CD14-positive monocyte (primary cell): ENCODE data around the gene ZFP92. TPM values are rescaled to one million over a fixed set of nuclear protein-coding genes. Genes with fewer than 3 reads are reported as not detected.

ENCODE experiments used
- DNase-seq, 3 donors: peaks; one replicate each; pipeline ENCODE4 v3.0.0-alpha.2; 2011 to 2022
- H2AFZ ChIP-seq: 2 replicates; pipeline ENCODE4 v1.6.0; 2012; ENCODE audit warnings: mild to moderate bottlenecking, low read depth, low read length, inconsistent platforms; ENCODE audit not compliant: insufficient read depth, poor library complexity, severe bottlenecking
- H3K27ac ChIP-seq, 2 donors: 1 replicate in 1 of 2; 2 replicates in 1 of 2; pipeline ENCODE4 v1.5.1; 2012 to 2013; ENCODE audit warnings: low read length in 2 of 2, control low read depth in 1 of 2, inconsistent platforms in 1 of 2, low read depth in 1 of 2, mild to moderate bottlenecking in 1 of 2
- H3K27me3 ChIP-seq, 2 donors: one replicate each; pipeline versions ENCODE4 v1.6.0 to v1.6.1; 2011 to 2013; ENCODE audit warnings: low read length in 2 of 2; ENCODE audit not compliant: control insufficient read depth in 2 of 2, insufficient read depth in 2 of 2
- H3K36me3 ChIP-seq, 2 donors: replicated peaks in 1 of 2; 1 replicate in 1 of 2; 2 replicates in 1 of 2; pipeline versions ENCODE4 v1.5.1 to v1.6.1; 2012 to 2013; ENCODE audit warnings: low read length in 2 of 2, control low read depth in 1 of 2, inconsistent platforms in 1 of 2, mild to moderate bottlenecking in 1 of 2; ENCODE audit not compliant: insufficient read depth in 2 of 2, control insufficient read depth in 1 of 2
- H3K4me1 ChIP-seq, 2 donors: 1 replicate in 1 of 2; 2 replicates in 1 of 2; pipeline versions ENCODE4 v1.5.1 to v1.6.1; 2012 to 2013; ENCODE audit warnings: low read length in 2 of 2, control low read depth in 1 of 2, inconsistent platforms in 1 of 2, mild to moderate bottlenecking in 1 of 2, moderate library complexity in 1 of 2; ENCODE audit not compliant: insufficient read depth in 2 of 2, control insufficient read depth in 1 of 2
- H3K4me2 ChIP-seq: replicated peaks from 2 replicates; pipeline ENCODE3; 2012; ENCODE audit warnings: low read length, moderate library complexity, mild to moderate bottlenecking; ENCODE audit not compliant: poor library complexity, severe bottlenecking; ENCODE audit errors: extremely low read depth
- H3K4me3 ChIP-seq, 3 experiments: fragments of 200-600 bp in 1 of 3; sonication (generic) in 1 of 3; replicated peaks in 1 of 3; 1 replicate in 2 of 3; 2 replicates in 1 of 3; pipeline ENCODE4 v1.5.1; 2011 to 2013; ENCODE audit warnings: low read length in 3 of 3, mild to moderate bottlenecking in 3 of 3, control low read depth in 2 of 3, low read depth in 2 of 3, inconsistent platforms in 1 of 3, moderate library complexity in 1 of 3
- H3K79me2 ChIP-seq: 2 replicates; pipeline ENCODE4 v1.6.0; 2012; ENCODE audit warnings: mild to moderate bottlenecking, control low read depth, inconsistent platforms, low read length, moderate library complexity; ENCODE audit not compliant: insufficient read depth
- H3K9ac ChIP-seq: 2 replicates; pipeline ENCODE4 v1.6.0; 2017; ENCODE audit warnings: low read length, mild to moderate bottlenecking; ENCODE audit not compliant: insufficient read depth, poor library complexity, severe bottlenecking
- H3K9me3 ChIP-seq, 2 donors: replicated peaks in 1 of 2; 1 replicate in 1 of 2; 2 replicates in 1 of 2; pipeline versions ENCODE4 v1.5.1 to v1.6.1; 2012 to 2013; ENCODE audit warnings: low read length in 2 of 2, control low read depth in 1 of 2; ENCODE audit not compliant: control insufficient read depth in 1 of 2, insufficient read depth in 1 of 2
- H4K20me1 ChIP-seq: 2 replicates; pipeline ENCODE4 v1.6.0; 2012; ENCODE audit warnings: mild to moderate bottlenecking, low read length, control low read depth, moderate library complexity; ENCODE audit not compliant: insufficient read depth
- H3K27ac Mint-ChIP-seq, 7 donors: one replicate each; pipeline ENCODE4 v1.8.0; 2020; ENCODE audit warnings: mild to moderate bottlenecking in 7 of 7, mixed read lengths in 7 of 7, moderate library complexity in 6 of 7, inconsistent platforms in 2 of 7
- H3K27me3 Mint-ChIP-seq, 3 donors: one replicate each; pipeline ENCODE4 v1.8.0; 2021 to 2022; ENCODE audit warnings: low read depth in 3 of 3, mild to moderate bottlenecking in 3 of 3, mixed read lengths in 3 of 3, moderate library complexity in 3 of 3, inconsistent platforms in 1 of 3
- H3K36me3 Mint-ChIP-seq, 2 donors: one replicate each; pipeline ENCODE4 v1.8.0; 2020; ENCODE audit warnings: mixed read lengths in 2 of 2, inconsistent platforms in 1 of 2, mild to moderate bottlenecking in 1 of 2
- H3K4me1 Mint-ChIP-seq: one replicate; pipeline ENCODE4 v1.8.0; 2020; ENCODE audit warnings: mild to moderate bottlenecking, mixed read lengths
- H3K4me3 Mint-ChIP-seq, 2 donors: one replicate each; pipeline ENCODE4 v1.8.0; 2020; ENCODE audit warnings: mild to moderate bottlenecking in 2 of 2, mixed read lengths in 2 of 2, moderate library complexity in 1 of 2
- H3K9me3 Mint-ChIP-seq, 7 donors: one replicate each; pipeline ENCODE4 v1.8.0; 2020 to 2022; ENCODE audit warnings: mixed read lengths in 7 of 7, mild to moderate bottlenecking in 6 of 7, moderate library complexity in 6 of 7, inconsistent platforms in 2 of 7
- WGBS: methylation state at CpG from one replicate; pipeline ENCODE4 v1.1.5; 2013; ENCODE audit warnings: missing lambda C conversion rate; ENCODE audit not compliant: insufficient coverage; 5-methylcytosine and 5-hydroxymethylcytosine counted together
- intact Hi-C, 2 donors: fragments of 100-400 bp; cut with micrococcal nuclease; formaldehyde crosslinking; loops; one replicate each; pipeline versions ENCODE4 v1.15.0 to v1.15.1; 2023
- polyA plus RNA-seq, 3 donors: library from polyadenylated mRNA; depleted of rRNA in 1 of 3; unstranded in 2 of 3; stranded (reverse) in 1 of 3; fragments of 300-500 nt in 2 of 3; fragments of >200 nt in 1 of 3; fragmentation: Illumina TruSeq in 2 of 3; gene quantifications; 1 replicate in 2 of 3; 2 replicates in 1 of 3; pipeline ENCODE4 v1.2.3, GENCODE V29; 2012 to 2021
- TF ChIP-seq, protein P1 (sequence below): fragments of 200-600 bp; IDR thresholded peaks from one replicate; pipeline ENCODE4 v1.8.0; 2022; ENCODE audit warnings: antibody characterized with exemption, mild to moderate bottlenecking

ZFP92 gene
- polyA plus RNA-seq, 3 donors = 0.04 to 0.96 (median 0.13) TPM

DNA sequence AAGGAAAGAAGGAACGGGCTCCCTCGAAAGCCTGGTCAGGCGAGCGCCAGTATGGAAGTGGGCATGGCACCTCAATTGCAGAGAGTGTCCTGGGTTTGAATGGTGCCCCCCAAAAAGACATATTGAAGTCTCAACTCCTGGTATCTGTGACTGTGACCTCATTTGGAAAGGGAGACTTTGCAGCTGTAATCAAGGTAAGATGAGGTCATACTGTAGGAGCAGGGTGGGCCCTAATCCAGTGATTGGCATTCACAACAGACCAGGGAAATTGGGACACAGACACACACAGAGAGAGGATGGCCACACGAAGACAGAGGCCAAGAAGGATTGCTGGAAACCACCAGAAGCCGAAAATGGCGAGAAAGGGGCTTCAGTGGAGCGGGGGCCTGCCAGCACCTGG lies 6.4 kb downstream of the ZFP92 start:
- no peaks in the 10 kb centered on the region for H3K9me3 ChIP-seq

DNA sequence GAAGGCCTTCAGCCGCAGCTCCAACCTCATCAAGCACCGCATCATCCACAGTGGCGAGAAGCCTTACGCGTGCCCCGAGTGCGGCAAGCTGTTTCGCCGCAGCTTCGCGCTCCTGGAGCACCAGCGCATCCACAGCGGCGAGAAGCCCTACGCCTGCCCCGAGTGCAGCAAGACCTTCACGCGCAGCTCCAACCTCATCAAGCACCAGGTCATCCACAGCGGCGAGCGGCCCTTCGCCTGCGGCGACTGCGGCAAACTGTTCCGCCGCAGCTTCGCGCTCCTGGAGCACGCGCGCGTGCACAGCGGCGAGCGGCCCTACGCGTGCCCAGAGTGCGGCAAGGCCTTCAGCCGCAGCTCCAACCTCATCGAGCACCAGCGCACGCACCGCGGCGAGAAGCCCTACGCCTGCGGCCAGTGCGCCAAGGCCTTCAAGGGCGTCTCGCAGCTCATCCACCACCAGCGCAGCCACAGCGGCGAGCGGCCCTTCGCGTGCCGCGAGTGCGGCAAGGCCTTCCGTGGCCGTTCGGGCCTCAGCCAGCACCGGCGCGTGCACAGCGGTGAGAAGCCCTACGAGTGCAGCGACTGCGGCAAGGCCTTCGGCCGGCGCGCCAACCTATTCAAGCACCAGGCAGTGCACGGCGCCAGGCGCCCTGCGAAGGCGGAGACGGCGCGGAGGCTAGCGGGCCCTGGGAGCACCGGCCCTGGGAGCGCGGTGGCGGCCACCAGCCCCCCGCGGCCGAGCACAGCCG lies 9.8 kb downstream of the ZFP92 start:
- no peaks in the 10 kb centered on the region for H4K20me1 ChIP-seq
- H3K79me2 ChIP-seq = no peaks in the 10 kb centered on the region
- no peaks in the 10 kb centered on the region for H3K9me3 ChIP-seq
- peaks cover 29% of the 10 kb centered on the region for H3K4me1 Mint-ChIP-seq
- H3K27ac Mint-ChIP-seq = no peak overlapping the region
- H3K27me3 Mint-ChIP-seq = peaks cover 0 to 12% (median 5%) of the 10 kb centered on the region in 3 donors
- no peak overlapping the region for H3K4me3 ChIP-seq
- peaks cover 0 to 6% of the 10 kb centered on the region in 2 donors for H3K36me3 ChIP-seq
- H3K4me2 ChIP-seq = no peak overlapping the region
- intact Hi-C loops = no loop called here
- 99% methylated on average over 46 of the region's 91 CpGs for WGBS
- peaks cover 9 to 14% of the 10 kb centered on the region in 2 donors for H3K4me1 ChIP-seq
- no peaks in the 10 kb centered on the region for H3K27me3 ChIP-seq
- H3K9me3 Mint-ChIP-seq = peaks cover 0 to 5% (median 0%) of the 10 kb centered on the region in 7 donors
- no peak overlapping the region for H3K9ac ChIP-seq
- no peak overlapping the region for H3K4me3 Mint-ChIP-seq
- no peak for DNase-seq
- TF ChIP-seq, protein P1, sequence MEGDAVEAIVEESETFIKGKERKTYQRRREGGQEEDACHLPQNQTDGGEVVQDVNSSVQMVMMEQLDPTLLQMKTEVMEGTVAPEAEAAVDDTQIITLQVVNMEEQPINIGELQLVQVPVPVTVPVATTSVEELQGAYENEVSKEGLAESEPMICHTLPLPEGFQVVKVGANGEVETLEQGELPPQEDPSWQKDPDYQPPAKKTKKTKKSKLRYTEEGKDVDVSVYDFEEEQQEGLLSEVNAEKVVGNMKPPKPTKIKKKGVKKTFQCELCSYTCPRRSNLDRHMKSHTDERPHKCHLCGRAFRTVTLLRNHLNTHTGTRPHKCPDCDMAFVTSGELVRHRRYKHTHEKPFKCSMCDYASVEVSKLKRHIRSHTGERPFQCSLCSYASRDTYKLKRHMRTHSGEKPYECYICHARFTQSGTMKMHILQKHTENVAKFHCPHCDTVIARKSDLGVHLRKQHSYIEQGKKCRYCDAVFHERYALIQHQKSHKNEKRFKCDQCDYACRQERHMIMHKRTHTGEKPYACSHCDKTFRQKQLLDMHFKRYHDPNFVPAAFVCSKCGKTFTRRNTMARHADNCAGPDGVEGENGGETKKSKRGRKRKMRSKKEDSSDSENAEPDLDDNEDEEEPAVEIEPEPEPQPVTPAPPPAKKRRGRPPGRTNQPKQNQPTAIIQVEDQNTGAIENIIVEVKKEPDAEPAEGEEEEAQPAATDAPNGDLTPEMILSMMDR = no peak
- no peak overlapping the region for H2AFZ ChIP-seq
- H3K27ac ChIP-seq = no peak overlapping the region
- H3K36me3 Mint-ChIP-seq = peaks cover 10 to 15% of the 10 kb centered on the region in 2 donors

More for the DNA sequence above, 6.4 kb downstream of the ZFP92 start:
- Mint-ChIP-seq H3K9me3 (peaks cover 0 to 5% (median 0%) of the 10 kb centered on the region in 7 donors), H3K4me3 (no peak overlapping the region), H3K4me1 (peaks cover 43% of the 10 kb centered on the region), H3K27ac (no peak overlapping the region), H3K27me3 (peaks cover 0 to 18% (median 5%) of the 10 kb centered on the region in 3 donors), H3K36me3 (peaks cover 10 to 15% of the 10 kb centered on the region in 2 donors)
- intact Hi-C loops = no loop called here
- no peak overlapping the region for H3K27ac ChIP-seq
- DNase-seq = no peak
- H4K20me1 ChIP-seq = no peaks in the 10 kb centered on the region
- H3K79me2 ChIP-seq = peaks cover 6% of the 10 kb centered on the region
- no peak overlapping the region for H3K4me2 ChIP-seq
- H3K4me1 ChIP-seq = peaks cover 42 to 44% of the 10 kb centered on the region in 2 donors
- H3K4me3 ChIP-seq = no peak overlapping the region
- peaks cover 0 to 6% of the 10 kb centered on the region in 2 donors for H3K36me3 ChIP-seq
- H3K9ac ChIP-seq = no peak overlapping the region
- WGBS = 100% methylated on average over 3 of the region's 8 CpGs
- no peak overlapping the region for H2AFZ ChIP-seq
- H3K27me3 ChIP-seq = no peaks in the 10 kb centered on the region
- TF ChIP-seq, protein P1 = no peak
